Measurements from ENCODE around the gene RABGEF1. TPM values are rescaled to one million over a fixed set of nuclear protein-coding genes. Genes with fewer than 3 reads are reported as not detected.
"Not testable (repeated sequence)": the region's sequence is repeated elsewhere in the genome, so short reads cannot be mapped to it uniquely, and the experiment has no call there.

RABGEF1 gene
- total and polyA plus RNA-seq, 2 donors (not counting 1 experiment from before 2014, with no cell fraction given): 41.6 to 47.9 TPM

GRCh38 chr7:66741710-66742049, 1.1 kb downstream of the RABGEF1 start:
- Histone ChIP-seq H3K27me3 (ENCODE audit: control insufficient read depth, insufficient read depth, low read length) (no peaks in the 10 kb centered on the region), H3K27ac (ENCODE audit: insufficient read depth, low read length) (peak overlapping the region; percentile 98), H3K4me1 (ENCODE audit: control insufficient read depth, extremely low read depth, insufficient read depth, low read length) (no peaks in the 10 kb centered on the region), H3K4me3 (replicated peaks in 1 of 4; ENCODE audit: control extremely low read depth in 1 of 4, insufficient read depth in 1 of 4, low read depth in 3 of 4, low read length in 4 of 4) (peak overlapping the region; percentile 77 to 96 (median 86)), H3K36me3 (ENCODE audit: control insufficient read depth, insufficient read depth, low read length) (no peaks in the 10 kb centered on the region), H4K20me1 (ENCODE audit: control insufficient read depth, extremely low read depth, insufficient read depth, low read length) (no peaks in the 10 kb centered on the region), H3K4me2 (ENCODE audit: extremely low read depth, insufficient read depth, low read length) (peak overlapping the region; percentile 49), H2AFZ (ENCODE audit: low read length) (no peak overlapping the region), H3K9ac (ENCODE audit: insufficient read depth, low read length) (peak overlapping the region; percentile 99), H3K79me2 (ENCODE audit: control insufficient read depth, insufficient read depth, low read length) (peaks cover 60% of the 10 kb centered on the region), H3K9me3 (ENCODE audit: control insufficient read depth, insufficient read depth, low read depth, low read length) (no peaks in the 10 kb centered on the region)
- TF ChIP-seq CTCF (conservative IDR thresholded peaks at IDR 0.05 in 1 of 2, IDR thresholded peaks at IDR 0.05 in 1 of 2; ENCODE audit: low read depth in 1 of 2, low read length in 2 of 2) (no peak), EZH2 (IDR thresholded peaks at IDR 0.05; ENCODE audit: low read length, missing control alignments) (no peak)
- peak; percentile 29 to 44 for DNase-seq (ENCODE audit: low read depth in 2 of 2)

- not testable (repeated sequence) for H3K4me1 ChIP-seq (ENCODE audit: control insufficient read depth, extremely low read depth, insufficient read depth, low read length); H2AFZ ChIP-seq (ENCODE audit: low read length); H3K9me3 ChIP-seq (ENCODE audit: control insufficient read depth, insufficient read depth, low read depth, low read length); H3K27me3 ChIP-seq (ENCODE audit: control insufficient read depth, insufficient read depth, low read length); H4K20me1 ChIP-seq (ENCODE audit: control insufficient read depth, extremely low read depth, insufficient read depth, low read length); H3K36me3 ChIP-seq (ENCODE audit: control insufficient read depth, insufficient read depth, low read length); H3K9ac ChIP-seq (ENCODE audit: insufficient read depth, low read length)
- Histone ChIP-seq H3K79me2 (ENCODE audit: control insufficient read depth, insufficient read depth, low read length) (peaks cover 66% of the 10 kb centered on the region), H3K4me2 (ENCODE audit: extremely low read depth, insufficient read depth, low read length) (peak overlapping the region; percentile 17), H3K4me3 (replicated peaks in 1 of 4; ENCODE audit: control extremely low read depth in 1 of 4, insufficient read depth in 1 of 4, low read depth in 3 of 4, low read length in 4 of 4) (peak overlapping the region in 2 of 4 experiments; percentile 45 to 94), H3K27ac (ENCODE audit: insufficient read depth, low read length) (peak overlapping the region; percentile 98)
- peak; percentile 53 to 76 for DNase-seq (ENCODE audit: low read depth in 2 of 2)
These were observed 1.8 kb downstream of the RABGEF1 start for GRCh38 chr7:66742298-66742697.

GRCh38 chr7:66743920-66744319, 3.4 kb downstream of the RABGEF1 start:
- no peak for TF ChIP-seq EZH2 (IDR thresholded peaks at IDR 0.05; ENCODE audit: low read length, missing control alignments)
- no peak for TF ChIP-seq CTCF (conservative IDR thresholded peaks at IDR 0.05 in 1 of 2, IDR thresholded peaks at IDR 0.05 in 1 of 2; ENCODE audit: low read depth in 1 of 2, low read length in 2 of 2)
- Histone ChIP-seq H3K4me1 (ENCODE audit: control insufficient read depth, extremely low read depth, insufficient read depth, low read length) (no peaks in the 10 kb centered on the region), H3K9me3 (ENCODE audit: control insufficient read depth, insufficient read depth, low read depth, low read length) (no peaks in the 10 kb centered on the region), H4K20me1 (ENCODE audit: control insufficient read depth, extremely low read depth, insufficient read depth, low read length) (no peaks in the 10 kb centered on the region), H2AFZ (ENCODE audit: low read length) (no peak overlapping the region), H3K9ac (ENCODE audit: insufficient read depth, low read length) (no peak overlapping the region), H3K36me3 (ENCODE audit: control insufficient read depth, insufficient read depth, low read length) (peaks cover 3% of the 10 kb centered on the region), H3K4me3 (replicated peaks in 1 of 4; ENCODE audit: control extremely low read depth in 1 of 4, insufficient read depth in 1 of 4, low read depth in 3 of 4, low read length in 4 of 4) (no peak overlapping the region), H3K27me3 (ENCODE audit: control insufficient read depth, insufficient read depth, low read length) (no peaks in the 10 kb centered on the region), H3K27ac (ENCODE audit: insufficient read depth, low read length) (no peak overlapping the region), H3K79me2 (ENCODE audit: control insufficient read depth, insufficient read depth, low read length) (peaks cover 80% of the 10 kb centered on the region), H3K4me2 (ENCODE audit: extremely low read depth, insufficient read depth, low read length) (no peak overlapping the region)
- no peak for DNase-seq (ENCODE audit: low read depth in 2 of 2)
